Gastrocnemius medialis (tissue), 4 donors: ENCODE results near the gene RASAL3. TPM values are rescaled to one million over a fixed set of nuclear protein-coding genes. Genes with fewer than 3 reads are reported as not detected.
A peak's percentile ranks its signal among the peaks of the same experiment; 100 is the strongest.

Source experiments
- ATAC-seq, 2 donors: fragments of 150-250 bp; one replicate each; pipeline ENCODE4 v1.9.1; 2016
- DNase-seq, 2 donors: peaks; one replicate each; pipeline ENCODE4 v3.0.0-alpha.2; 2019
- H3K27ac ChIP-seq, 4 donors: fragments of 200-600 bp; sonication (generic); 1 replicate in 1 of 4; 2 replicates in 3 of 4; pipeline ENCODE4 v1.5.1; 2016 to 2018; ENCODE audit warnings: mild to moderate bottlenecking in 2 of 4, moderate library complexity in 1 of 4
- H3K27me3 ChIP-seq, 3 donors: fragments of 200-600 bp; sonication (generic) in 2 of 3; 1 replicate in 1 of 3; 2 replicates in 2 of 3; pipeline versions ENCODE4 v1.5.1 to v1.6.0; 2016 to 2019; ENCODE audit warnings: mild to moderate bottlenecking in 1 of 3, moderate library complexity in 1 of 3
- H3K36me3 ChIP-seq, 2 donors: fragments of 200-600 bp; sonication (generic) in 1 of 2; one replicate each; pipeline ENCODE4 v1.5.1; 2017 to 2018
- H3K4me1 ChIP-seq, 2 donors: fragments of 200-600 bp; sonication (generic) in 1 of 2; one replicate each; pipeline ENCODE4 v1.5.1; 2016 to 2017; ENCODE audit warnings: mild to moderate bottlenecking in 2 of 2
- H3K4me3 ChIP-seq, 4 donors: fragments of 200-600 bp; sonication (generic) in 3 of 4; 1 replicate in 1 of 4; 2 replicates in 3 of 4; pipeline ENCODE4 v1.5.1; 2016 to 2019; ENCODE audit warnings: mild to moderate bottlenecking in 2 of 4
- H3K9me3 ChIP-seq, 3 donors: fragments of 200-600 bp; sonication (generic) in 2 of 3; 1 replicate in 1 of 3; 2 replicates in 2 of 3; pipeline ENCODE4 v1.5.1; 2016 to 2019
- CTCF ChIP-seq, 5 experiments: fragments of 450-650 bp in 3 of 5; fragments of 200-600 bp in 2 of 5; sonication (generic) in 2 of 5; IDR thresholded peaks in 4 of 5; conservative IDR thresholded peaks in 1 of 5; 1 replicate in 4 of 5; 2 replicates in 1 of 5; pipeline ENCODE4 v1.5.1; 2016 to 2019; ENCODE audit warnings: antibody characterized with exemption in 5 of 5, mild to moderate bottlenecking in 3 of 5, moderate library complexity in 3 of 5
- POLR2A ChIP-seq, 2 donors: fragments of 450-650 bp; IDR thresholded peaks; one replicate each; pipeline ENCODE4 v1.6.1; 2017; ENCODE audit warnings: antibody characterized with exemption in 2 of 2, mild to moderate bottlenecking in 2 of 2, moderate library complexity in 2 of 2
- in situ Hi-C, 4 donors: fragments of 200-750 bp; cut with MboI; loops; one replicate each; pipeline versions ENCODE4 v1.15.0 to v1.8.0; 2017; ENCODE audit warnings: low sequenced_read_pairs in 4 of 4
- intact Hi-C: fragments of 100-400 bp; cut with DNase I; formaldehyde crosslinking; loops from one replicate; pipeline ENCODE4 v1.15.1; 2023; ENCODE audit warnings: low total_unique reads
- total RNA-seq, 4 donors: library from RNA; depleted of rRNA; stranded (reverse); fragments of >200 nt; gene quantifications; one replicate each; pipeline versions ENCODE4 v1.1.0 to v1.2.3, GENCODE V29; 2016

RASAL3 gene
- total RNA-seq, 4 donors from 2014 or later: 0.36 to 1.6 (median 0.38) TPM; not detected in 1

GRCh38 chr19:15468675-15469512 is 4.5 kb upstream of the RASAL3 start:
- H3K27me3 ChIP-seq: peaks cover 35 to 44% (median 38%) of the 10 kb centered on the region in 3 donors
- intact Hi-C loops (no loop called here), in situ Hi-C loops (loop anchor here in 2 of 4 donors (10.0 to 25.0 kb wide), 2 partner anchors 86 to 93 kb away; no protein-coding TSS in a partner anchor)
- no peak for ATAC-seq
- no peak overlapping the region for H3K4me3 ChIP-seq
- no peaks in the 10 kb centered on the region for H3K36me3 ChIP-seq
- no peak for TF ChIP-seq POLR2A (IDR thresholded peaks at IDR 0.05)
- no peak overlapping the region for H3K27ac ChIP-seq
- no peaks in the 10 kb centered on the region for H3K4me1 ChIP-seq
- H3K9me3 ChIP-seq: no peaks in the 10 kb centered on the region
- no peak for DNase-seq

GRCh38 chr19:15467734-15468214 is 3.4 kb upstream of the RASAL3 start:
- intact Hi-C loops: no loop called here
- Histone ChIP-seq H3K4me3 (no peak overlapping the region), H3K9me3 (no peaks in the 10 kb centered on the region), H3K36me3 (no peaks in the 10 kb centered on the region), H3K4me1 (no peaks in the 10 kb centered on the region), H3K27ac (no peak overlapping the region), H3K27me3 (peaks cover 38 to 45% (median 40%) of the 10 kb centered on the region in 3 donors)
- no peak for TF ChIP-seq CTCF (IDR thresholded peaks at IDR 0.05 in 4 of 5, conservative IDR thresholded peaks at IDR 0.05 in 1 of 5)
- no peak for TF ChIP-seq POLR2A (IDR thresholded peaks at IDR 0.05)
- DNase-seq (no peak), ATAC-seq (no peak)
- in situ Hi-C loops: loop anchor here in 2 of 4 donors (10.0 to 25.0 kb wide), 2 partner anchors 87 to 95 kb away; no protein-coding TSS in a partner anchor

- Histone ChIP-seq H3K27ac (no peak overlapping the region), H3K27me3 (peaks cover 33 to 41% (median 39%) of the 10 kb centered on the region in 3 donors)
These were observed 2.7 kb upstream of the RASAL3 start for GRCh38 chr19:15466851-15467733.

GRCh38 chr19:15463861-15464371 is 428 bp downstream of the RASAL3 start:
- Histone ChIP-seq H3K9me3 (no peaks in the 10 kb centered on the region), H3K27me3 (peaks cover 8 to 25% (median 9%) of the 10 kb centered on the region in 3 donors), H3K4me3 (peak overlapping the region; percentile 17 to 40 (median 25)), H3K27ac (peak overlapping the region; percentile 30 to 50 (median 32)), H3K4me1 (no peaks in the 10 kb centered on the region), H3K36me3 (no peaks in the 10 kb centered on the region)
- in situ Hi-C loops: loop anchor here in 2 of 4 donors (10.0 to 25.0 kb wide), 2 partner anchors 91 to 98 kb away; no protein-coding TSS in a partner anchor
- intact Hi-C loops: no loop called here
- DNase-seq: no peak
- ATAC-seq: no peak
- TF ChIP-seq CTCF (IDR thresholded peaks at IDR 0.05 in 4 of 5, conservative IDR thresholded peaks at IDR 0.05 in 1 of 5) (no peak), POLR2A (IDR thresholded peaks at IDR 0.05) (no peak)

More at GRCh38 chr19:15466851-15467733, 2.7 kb upstream of the RASAL3 start:
- DNase-seq (no peak), ATAC-seq (no peak)
- Histone ChIP-seq H3K9me3 (no peaks in the 10 kb centered on the region), H3K4me3 (no peak overlapping the region), H3K4me1 (no peaks in the 10 kb centered on the region), H3K36me3 (no peaks in the 10 kb centered on the region)
- TF ChIP-seq CTCF (IDR thresholded peaks at IDR 0.05 in 4 of 5, conservative IDR thresholded peaks at IDR 0.05 in 1 of 5) (no peak), POLR2A (IDR thresholded peaks at IDR 0.05) (no peak)
- intact Hi-C loops (no loop called here), in situ Hi-C loops (loop anchor here in 2 of 4 donors (10.0 to 25.0 kb wide), 2 partner anchors 88 to 95 kb away; no protein-coding TSS in a partner anchor)
